ENCODE data around the gene CNTNAP3B.
"Not testable (repeated sequence)": the region's sequence is repeated elsewhere in the genome, so short reads cannot be mapped to it uniquely, and the experiment has no call there.

CNTNAP3B gene

DNA sequence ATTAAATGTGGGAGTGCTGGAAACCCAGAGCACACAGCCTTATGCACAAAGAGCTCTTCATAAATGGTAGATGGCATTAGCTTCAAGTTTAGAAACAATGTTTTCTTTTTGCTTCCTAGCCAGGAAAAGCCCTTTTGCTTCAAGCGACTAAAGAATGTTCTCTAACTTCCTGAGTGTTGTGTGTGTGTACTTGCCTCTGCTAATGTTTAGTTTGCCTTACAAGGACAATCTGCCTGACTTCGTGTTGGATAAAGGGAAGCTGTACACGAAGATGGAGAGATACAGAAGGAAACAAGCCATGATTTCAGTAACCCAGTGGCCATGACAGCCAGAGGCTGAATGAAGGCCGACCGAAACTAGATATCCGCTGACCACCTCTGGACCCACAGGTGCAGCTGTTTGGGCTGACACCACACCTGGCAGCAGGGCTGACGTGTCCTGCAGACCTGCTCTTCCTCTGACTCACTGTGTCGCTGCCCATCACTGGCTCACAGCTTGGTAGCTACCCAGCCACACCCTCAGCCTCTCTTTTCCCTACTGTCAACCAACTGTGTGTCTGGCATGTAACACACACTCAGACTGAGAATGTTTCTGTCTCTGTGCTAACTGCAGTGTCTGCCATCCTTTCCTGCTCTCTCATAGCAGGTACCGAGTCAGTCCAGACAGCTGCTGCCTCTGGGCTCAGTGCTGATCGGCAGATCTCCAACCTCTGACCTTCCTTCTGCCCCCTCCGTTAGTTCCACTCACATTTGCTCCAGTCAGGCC lies 59.0 kb downstream of the CNTNAP3B start:
- H3K36me3 ChIP-seq (ENCODE audit: control insufficient read depth, insufficient read depth, low read length); H3K27ac ChIP-seq (ENCODE audit: insufficient read depth, low read depth, low read length, poor library complexity, severe bottlenecking); H3K27me3 ChIP-seq (ENCODE audit: control insufficient read depth, insufficient read depth, low read length, poor library complexity, severe bottlenecking); H3K4me3 ChIP-seq (ENCODE audit: insufficient read depth, low read depth, low read length); H3K4me1 ChIP-seq (ENCODE audit: control insufficient read depth, insufficient read depth, low read length); H3K9me3 ChIP-seq (ENCODE audit: control insufficient read depth, low read length): not testable (repeated sequence)
- WGBS, 2 experiments: no CpG with 5 or more reads among the region's 11 CpGs

DNA sequence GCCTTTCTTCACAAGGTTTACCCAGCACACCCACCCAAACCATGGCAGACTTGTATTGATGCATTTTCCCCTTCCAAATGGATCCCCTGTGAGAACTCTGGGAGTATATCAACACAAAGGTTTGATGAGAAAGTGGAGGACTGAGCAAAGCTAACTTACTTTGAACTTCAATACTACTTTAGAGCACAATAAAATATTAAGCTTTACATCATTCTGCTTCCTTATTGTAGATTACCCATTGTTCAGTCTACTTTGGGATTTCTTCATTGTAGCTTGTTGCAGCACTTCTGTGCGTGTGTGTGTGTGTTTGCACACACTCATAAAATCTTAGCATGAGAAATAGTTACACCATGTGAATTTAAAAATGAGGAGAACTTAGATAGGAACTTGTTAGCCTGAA lies 75.4 kb downstream of the CNTNAP3B start:
- H3K36me3 ChIP-seq (ENCODE audit: control insufficient read depth, insufficient read depth, low read length); H3K27ac ChIP-seq (ENCODE audit: insufficient read depth, low read depth, low read length, poor library complexity, severe bottlenecking); H3K9me3 ChIP-seq (ENCODE audit: control insufficient read depth, low read length); H3K4me1 ChIP-seq (ENCODE audit: control insufficient read depth, insufficient read depth, low read length); H3K4me3 ChIP-seq (ENCODE audit: insufficient read depth, low read depth, low read length); H3K27me3 ChIP-seq (ENCODE audit: control insufficient read depth, insufficient read depth, low read length, poor library complexity, severe bottlenecking): not testable (repeated sequence)
- WGBS, 2 experiments: no CpG with 5 or more reads among the region's 1 CpG

- not testable (repeated sequence) for H3K4me1 ChIP-seq (ENCODE audit: control insufficient read depth, insufficient read depth, low read length); H3K9me3 ChIP-seq (ENCODE audit: control insufficient read depth, low read length); H3K4me3 ChIP-seq (ENCODE audit: insufficient read depth, low read depth, low read length); H3K27ac ChIP-seq (ENCODE audit: insufficient read depth, low read depth, low read length, poor library complexity, severe bottlenecking); H3K27me3 ChIP-seq (ENCODE audit: control insufficient read depth, insufficient read depth, low read length, poor library complexity, severe bottlenecking); H3K36me3 ChIP-seq (ENCODE audit: control insufficient read depth, insufficient read depth, low read length)
- WGBS, 2 experiments: no CpG with 5 or more reads among the region's 2 CpGs
Observed at GRCh38 chr9:42050701-42051100, 78.5 kb downstream of the CNTNAP3B start.

DNA sequence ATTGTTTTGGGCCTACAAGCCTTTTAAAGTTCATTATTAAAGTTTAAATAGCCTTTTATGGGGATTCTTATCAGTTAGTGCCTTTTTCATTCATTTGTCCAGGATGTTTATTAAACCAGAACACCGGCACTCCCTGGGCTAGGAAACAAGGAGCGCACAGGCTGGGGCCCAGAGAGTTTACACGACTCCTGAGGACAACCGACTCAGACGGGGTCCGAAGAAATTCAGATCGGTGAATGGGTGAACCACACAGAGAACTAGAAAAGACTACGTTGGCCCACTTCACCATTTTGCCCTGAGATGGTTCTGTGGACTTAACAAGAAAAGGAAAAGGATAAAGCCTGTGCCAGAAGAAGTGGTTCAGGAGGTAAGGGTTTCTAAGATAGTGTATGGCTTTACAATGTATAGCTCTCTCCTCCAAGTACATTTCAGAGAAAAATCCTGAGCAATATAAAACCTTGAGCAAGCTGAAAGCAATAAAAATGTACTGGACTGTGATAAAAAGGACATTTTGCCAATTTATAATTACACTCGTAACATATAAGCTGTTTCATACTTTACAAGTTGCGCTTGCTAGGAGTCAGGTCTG lies 84.7 kb downstream of the CNTNAP3B start:
- H3K4me1 ChIP-seq (ENCODE audit: control insufficient read depth, insufficient read depth, low read length); H3K27ac ChIP-seq (ENCODE audit: insufficient read depth, low read depth, low read length, poor library complexity, severe bottlenecking); H3K9me3 ChIP-seq (ENCODE audit: control insufficient read depth, low read length); H3K4me3 ChIP-seq (ENCODE audit: insufficient read depth, low read depth, low read length); H3K36me3 ChIP-seq (ENCODE audit: control insufficient read depth, insufficient read depth, low read length); H3K27me3 ChIP-seq (ENCODE audit: control insufficient read depth, insufficient read depth, low read length, poor library complexity, severe bottlenecking): not testable (repeated sequence)
- WGBS, 2 experiments: 97% methylated on average over 8 of the region's 10 CpGs

GRCh38 chr9:42033541-42033940 lies 95.7 kb downstream of the CNTNAP3B start:
- not testable (repeated sequence) for H3K4me3 ChIP-seq (ENCODE audit: insufficient read depth, low read depth, low read length); H3K9me3 ChIP-seq (ENCODE audit: control insufficient read depth, low read length); H3K36me3 ChIP-seq (ENCODE audit: control insufficient read depth, insufficient read depth, low read length); H3K4me1 ChIP-seq (ENCODE audit: control insufficient read depth, insufficient read depth, low read length); H3K27ac ChIP-seq (ENCODE audit: insufficient read depth, low read depth, low read length, poor library complexity, severe bottlenecking); H3K27me3 ChIP-seq (ENCODE audit: control insufficient read depth, insufficient read depth, low read length, poor library complexity, severe bottlenecking)
- no CpG with 5 or more reads among the region's 3 CpGs for WGBS, 2 experiments

GRCh38 chr9:42020639-42021038 lies 108.6 kb downstream of the CNTNAP3B start:
- not testable (repeated sequence) for H3K36me3 ChIP-seq (ENCODE audit: control insufficient read depth, insufficient read depth, low read length); H3K4me1 ChIP-seq (ENCODE audit: control insufficient read depth, insufficient read depth, low read length); H3K27ac ChIP-seq (ENCODE audit: insufficient read depth, low read depth, low read length, poor library complexity, severe bottlenecking); H3K27me3 ChIP-seq (ENCODE audit: control insufficient read depth, insufficient read depth, low read length, poor library complexity, severe bottlenecking); H3K4me3 ChIP-seq (ENCODE audit: insufficient read depth, low read depth, low read length); H3K9me3 ChIP-seq (ENCODE audit: control insufficient read depth, low read length)

DNA sequence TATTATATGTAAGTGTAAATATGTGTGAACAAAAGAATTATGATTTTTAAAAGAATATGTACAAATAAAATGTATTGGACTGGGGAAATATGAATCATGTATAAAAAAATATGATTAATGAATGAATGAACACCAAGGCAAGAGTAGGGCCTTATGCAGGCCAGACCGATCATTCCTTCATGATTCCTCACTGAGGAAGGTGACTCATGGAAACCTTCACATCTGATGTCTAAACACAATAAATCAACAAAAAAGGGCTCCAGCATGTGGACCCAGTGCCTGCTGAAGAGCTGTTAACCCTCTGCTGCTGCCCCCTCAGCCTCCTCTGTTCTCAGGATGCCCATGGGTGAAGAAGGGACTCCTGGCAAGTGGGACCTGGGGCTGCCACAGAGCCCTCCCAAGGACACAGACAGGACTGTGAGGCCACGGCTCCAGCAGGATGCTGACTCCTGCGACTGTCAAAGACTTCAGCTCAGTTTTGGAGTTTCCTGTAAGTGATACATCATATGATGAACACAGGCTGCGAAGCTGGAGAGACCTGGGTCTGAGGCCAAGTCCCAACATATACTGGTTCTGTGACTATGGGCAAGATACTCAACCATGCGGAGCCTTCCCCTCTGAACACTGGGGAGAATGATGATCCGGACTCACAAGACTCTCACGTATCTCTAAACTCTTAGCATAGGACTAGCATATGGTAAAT lies 110.9 kb downstream of the CNTNAP3B start:
- WGBS, 2 experiments: 91 to 100% methylated on average over 4 of the region's 7 CpGs
- not testable (repeated sequence) for H3K27ac ChIP-seq (ENCODE audit: insufficient read depth, low read depth, low read length, poor library complexity, severe bottlenecking); H3K4me3 ChIP-seq (ENCODE audit: insufficient read depth, low read depth, low read length); H3K4me1 ChIP-seq (ENCODE audit: control insufficient read depth, insufficient read depth, low read length); H3K36me3 ChIP-seq (ENCODE audit: control insufficient read depth, insufficient read depth, low read length); H3K9me3 ChIP-seq (ENCODE audit: control insufficient read depth, low read length); H3K27me3 ChIP-seq (ENCODE audit: control insufficient read depth, insufficient read depth, low read length, poor library complexity, severe bottlenecking)

GRCh38 chr9:42014317-42014716 lies 114.9 kb downstream of the CNTNAP3B start:
- H3K27ac ChIP-seq (ENCODE audit: insufficient read depth, low read depth, low read length, poor library complexity, severe bottlenecking); H3K27me3 ChIP-seq (ENCODE audit: control insufficient read depth, insufficient read depth, low read length, poor library complexity, severe bottlenecking); H3K36me3 ChIP-seq (ENCODE audit: control insufficient read depth, insufficient read depth, low read length); H3K4me1 ChIP-seq (ENCODE audit: control insufficient read depth, insufficient read depth, low read length); H3K4me3 ChIP-seq (ENCODE audit: insufficient read depth, low read depth, low read length); H3K9me3 ChIP-seq (ENCODE audit: control insufficient read depth, low read length): not testable (repeated sequence)
- 85 to 100% methylated on average over 2 to 3 of the region's 9 CpGs for WGBS, 2 experiments

- not testable (repeated sequence) for H3K4me1 ChIP-seq (ENCODE audit: control insufficient read depth, insufficient read depth, low read length); H3K36me3 ChIP-seq (ENCODE audit: control insufficient read depth, insufficient read depth, low read length); H3K4me3 ChIP-seq (ENCODE audit: insufficient read depth, low read depth, low read length); H3K9me3 ChIP-seq (ENCODE audit: control insufficient read depth, low read length); H3K27me3 ChIP-seq (ENCODE audit: control insufficient read depth, insufficient read depth, low read length, poor library complexity, severe bottlenecking); H3K27ac ChIP-seq (ENCODE audit: insufficient read depth, low read depth, low read length, poor library complexity, severe bottlenecking)
- no CpG with 5 or more reads among the region's 9 CpGs for WGBS, 2 experiments
Observed at GRCh38 chr9:41991607-41992006, 137.6 kb downstream of the CNTNAP3B start.

- not testable (repeated sequence) for H3K27ac ChIP-seq (ENCODE audit: insufficient read depth, low read depth, low read length, poor library complexity, severe bottlenecking); H3K36me3 ChIP-seq (ENCODE audit: control insufficient read depth, insufficient read depth, low read length); H3K27me3 ChIP-seq (ENCODE audit: control insufficient read depth, insufficient read depth, low read length, poor library complexity, severe bottlenecking); H3K4me1 ChIP-seq (ENCODE audit: control insufficient read depth, insufficient read depth, low read length); H3K4me3 ChIP-seq (ENCODE audit: insufficient read depth, low read depth, low read length); H3K9me3 ChIP-seq (ENCODE audit: control insufficient read depth, low read length)
- no CpG with 5 or more reads among the region's 2 CpGs for WGBS, 2 experiments
Observed at GRCh38 chr9:41980271-41980670, 149.0 kb downstream of the CNTNAP3B start.
